ENCODE measurements around the gene MRM3.
"Not testable (repeated sequence)": the region's sequence is repeated elsewhere in the genome, so short reads cannot be mapped to it uniquely, and the experiment has no call there.

Gene MRM3

DNA sequence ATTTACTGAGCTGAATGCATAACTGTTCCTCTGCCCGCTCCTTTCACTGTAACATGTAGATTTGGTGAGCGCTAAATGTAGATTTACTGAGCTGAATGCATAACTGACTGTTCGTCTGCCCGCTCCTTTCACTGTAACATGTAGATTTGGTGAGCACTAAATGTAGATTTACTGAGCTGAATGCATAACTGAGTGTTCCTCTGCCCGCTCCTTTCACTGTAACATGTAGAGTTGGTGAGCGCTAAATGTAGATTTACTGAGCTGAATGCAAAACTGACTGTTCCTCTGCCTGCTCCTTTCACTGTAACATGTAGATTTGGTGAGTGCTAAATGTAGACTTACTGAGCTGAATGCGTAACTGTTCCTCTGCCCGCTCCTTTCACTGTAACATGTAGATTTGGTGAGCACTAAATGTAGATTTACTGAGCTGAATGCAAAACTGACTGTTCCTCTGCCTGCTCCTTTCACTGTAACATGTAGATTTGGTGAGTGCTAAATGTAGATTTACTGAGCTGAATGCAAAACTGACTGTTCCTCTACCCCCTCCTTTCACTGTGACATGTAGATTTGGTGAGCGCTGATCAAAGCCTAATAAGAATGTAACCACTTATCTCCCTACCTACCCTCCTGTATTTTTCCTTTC lies 26.7 kb upstream of the MRM3 start:
- not testable (repeated sequence) for DNase-seq

DNA sequence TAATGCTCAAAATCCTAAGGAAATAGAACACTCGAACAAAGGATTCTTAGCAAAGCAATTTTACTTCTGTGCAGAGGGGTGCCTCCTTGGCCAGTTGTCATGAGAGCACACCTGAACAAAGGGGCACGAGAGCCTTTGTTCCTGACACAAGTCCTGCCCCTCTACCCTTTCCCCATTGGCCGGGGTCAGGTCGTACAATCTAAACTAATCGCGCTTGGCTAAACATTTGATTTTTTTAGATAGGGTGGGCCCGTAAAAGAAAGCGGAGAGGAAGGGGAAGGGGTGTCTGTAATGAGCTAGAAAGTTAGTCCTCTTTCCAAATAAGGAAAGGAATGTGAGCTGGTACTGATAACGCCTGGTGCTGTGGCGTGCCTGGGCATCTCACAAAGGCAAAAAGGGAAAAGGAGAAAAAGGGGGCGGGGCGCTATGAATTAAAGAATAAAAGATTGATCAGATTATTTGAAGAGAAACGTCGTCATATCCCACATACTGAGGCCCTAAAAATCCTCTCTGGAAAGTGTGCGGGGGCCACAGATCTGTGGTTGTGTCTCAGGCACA lies 26.1 kb upstream of the MRM3 start:
- DNase-seq, result not testable (repeated sequence)

DNA sequence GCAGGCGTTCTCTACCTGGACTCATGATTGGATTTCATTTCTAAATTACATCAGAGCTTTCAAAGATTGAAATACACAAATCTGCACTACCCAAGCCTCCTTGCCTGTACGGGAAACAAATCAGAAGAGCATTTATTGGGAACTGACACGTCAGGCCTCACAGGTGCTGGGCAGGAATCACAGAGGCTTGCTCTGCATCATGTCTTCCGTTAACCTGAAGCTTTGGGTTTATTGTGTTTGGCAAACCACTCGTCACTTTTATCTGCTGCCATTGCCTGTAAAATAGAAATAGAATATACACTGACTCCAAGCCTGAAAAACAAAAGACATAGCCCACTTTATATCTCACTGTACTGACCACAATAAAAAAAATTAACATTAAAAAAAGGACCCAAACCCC lies 22.2 kb upstream of the MRM3 start:
- no peak for DNase-seq

DNA sequence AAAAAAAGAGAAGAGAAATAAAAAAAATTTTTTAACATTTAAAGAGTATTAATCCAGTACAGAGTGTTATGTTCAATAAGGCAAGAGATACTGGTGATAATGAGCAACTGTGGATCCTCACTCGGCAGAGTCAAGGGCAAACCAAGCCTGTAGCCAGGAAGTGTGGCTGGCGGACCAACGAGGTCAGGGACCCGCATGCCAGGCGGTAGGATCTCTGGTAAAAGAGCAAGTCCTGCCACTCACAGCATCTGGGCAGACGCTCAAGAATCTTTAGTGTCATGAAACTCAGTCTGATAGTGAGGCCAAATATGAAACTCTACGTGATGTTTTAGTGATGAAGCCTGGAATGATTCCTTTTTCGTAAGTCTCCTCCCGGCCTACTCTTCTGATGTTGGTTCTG lies 21.8 kb upstream of the MRM3 start:
- no peak for DNase-seq

- DNase-seq, result no peak
Observed at GRCh38 chr17:767076-767475, 15.1 kb upstream of the MRM3 start.

DNA sequence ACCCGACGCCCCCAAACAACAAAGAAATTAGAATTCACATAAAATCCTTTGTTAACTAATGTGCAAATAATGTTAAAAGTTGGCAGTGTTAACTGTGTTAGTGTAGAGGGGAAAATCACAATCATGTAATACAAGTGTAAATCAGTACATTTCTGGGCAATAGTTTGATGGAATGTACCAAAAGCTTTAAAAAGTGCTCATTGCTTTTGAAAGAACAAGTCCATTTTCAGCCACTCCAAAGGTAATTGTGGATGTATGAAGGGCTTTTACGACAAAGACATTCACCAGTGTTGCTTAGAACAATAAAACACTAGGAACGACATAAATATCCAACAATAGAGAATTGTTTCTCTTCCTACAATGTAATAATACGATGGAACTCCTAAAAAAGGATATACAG lies 9.1 kb upstream of the MRM3 start:
- no peak for DNase-seq

DNA sequence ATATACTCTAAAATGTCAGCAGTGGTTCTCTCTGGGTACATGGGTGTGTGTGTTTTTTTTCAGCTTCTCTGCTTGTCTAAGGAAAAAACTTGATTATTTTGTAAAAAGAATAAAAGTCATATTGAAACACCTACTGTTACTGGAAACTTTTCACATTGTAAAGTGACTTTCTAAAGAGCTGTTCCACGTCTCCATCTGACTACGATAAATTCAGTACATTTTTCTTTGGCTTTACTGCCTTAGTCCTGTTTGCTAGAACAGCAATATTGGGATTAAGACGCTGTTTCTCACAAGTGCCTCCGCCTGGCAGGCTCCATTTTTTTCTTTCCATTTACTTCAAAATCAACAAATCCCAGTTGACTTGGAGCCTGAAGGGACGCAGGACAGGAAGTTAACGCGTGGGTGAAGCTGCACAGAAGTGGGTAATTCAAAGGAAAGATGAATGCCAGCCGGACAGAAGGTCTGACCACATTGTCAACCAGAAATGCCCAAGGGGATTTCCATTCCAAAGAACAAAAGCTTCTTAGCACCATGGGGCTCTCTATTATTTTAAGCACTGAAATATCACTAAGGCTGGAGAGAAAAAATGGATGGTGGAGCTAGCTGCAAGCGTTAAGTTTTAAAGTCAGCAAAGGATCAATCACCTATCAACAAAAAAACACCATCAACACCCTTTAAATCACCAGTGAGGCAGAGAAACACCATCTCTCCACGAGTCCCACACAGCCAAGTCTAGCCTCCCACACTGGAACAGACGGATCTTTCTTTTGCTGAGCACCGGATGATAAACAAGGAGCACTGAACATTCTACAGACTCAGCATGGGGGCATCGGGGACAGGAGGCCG lies 8.5 kb upstream of the MRM3 start:
- DNase-seq, result no peak

- DNase-seq, result no peak
Observed at GRCh38 chr17:774313-774584, 7.9 kb upstream of the MRM3 start.

DNA sequence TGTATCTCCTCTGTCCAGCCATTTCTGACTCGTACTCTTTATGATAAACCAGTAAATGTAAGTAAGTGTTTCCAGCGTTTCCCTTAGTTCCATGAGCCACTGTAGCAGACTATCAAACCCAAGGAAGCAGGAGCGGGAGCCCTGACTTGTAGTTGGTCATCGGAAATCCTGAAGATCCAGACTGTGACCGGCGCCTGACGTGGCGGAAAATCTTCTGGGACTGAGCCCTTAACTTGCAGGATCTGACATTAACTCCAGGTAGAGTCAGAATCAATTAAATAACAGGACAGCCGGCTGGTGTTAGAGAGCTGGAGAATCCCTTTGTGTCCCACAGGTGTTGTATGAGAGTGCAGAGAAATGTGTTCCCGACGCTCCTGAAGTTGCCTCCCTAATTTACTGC lies 4.1 kb upstream of the MRM3 start:
- no peak for DNase-seq

- DNase-seq, result no peak
Observed at GRCh38 chr17:784143-784542, 2.0 kb downstream of the MRM3 start.

- DNase-seq, result not testable (repeated sequence)
Observed at GRCh38 chr17:785901-786300, 3.7 kb downstream of the MRM3 start.

- DNase-seq, result no peak
Observed at GRCh38 chr17:787641-788221, 5.6 kb downstream of the MRM3 start.

GRCh38 chr17:788551-788950 lies 6.4 kb downstream of the MRM3 start:
- no peak for DNase-seq

DNA sequence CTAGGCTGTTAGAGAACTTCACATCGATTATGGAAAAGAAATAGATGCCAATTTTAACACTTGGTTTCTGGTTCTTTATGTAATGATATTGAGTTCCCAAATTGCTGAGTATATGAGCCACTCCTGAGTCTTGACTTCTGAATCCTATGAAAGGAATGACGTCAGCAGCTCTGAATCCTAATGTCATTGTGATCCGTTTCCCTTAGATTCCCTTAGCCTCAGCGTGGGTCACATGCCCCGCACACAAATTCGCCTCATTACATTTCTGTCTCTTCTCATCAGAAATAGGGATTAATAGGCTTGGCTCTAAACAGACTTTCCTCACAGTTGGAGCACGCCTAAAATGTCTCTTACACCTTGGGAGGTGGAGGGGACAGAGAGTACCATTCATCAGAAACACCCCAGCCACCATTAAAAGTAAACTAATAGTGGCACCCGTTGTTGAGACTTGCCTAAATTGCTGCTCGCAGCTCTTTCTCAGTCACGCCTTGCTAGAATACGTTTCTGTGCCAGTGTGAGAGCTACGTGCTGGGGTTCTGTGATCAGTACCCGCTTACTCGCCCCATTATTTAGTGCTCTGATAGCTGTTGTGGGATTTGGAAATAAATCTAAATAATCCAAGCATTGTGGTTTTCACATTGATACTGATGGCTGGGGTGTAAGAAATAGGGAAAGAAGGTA lies 7.1 kb downstream of the MRM3 start:
- no peak for DNase-seq

DNA sequence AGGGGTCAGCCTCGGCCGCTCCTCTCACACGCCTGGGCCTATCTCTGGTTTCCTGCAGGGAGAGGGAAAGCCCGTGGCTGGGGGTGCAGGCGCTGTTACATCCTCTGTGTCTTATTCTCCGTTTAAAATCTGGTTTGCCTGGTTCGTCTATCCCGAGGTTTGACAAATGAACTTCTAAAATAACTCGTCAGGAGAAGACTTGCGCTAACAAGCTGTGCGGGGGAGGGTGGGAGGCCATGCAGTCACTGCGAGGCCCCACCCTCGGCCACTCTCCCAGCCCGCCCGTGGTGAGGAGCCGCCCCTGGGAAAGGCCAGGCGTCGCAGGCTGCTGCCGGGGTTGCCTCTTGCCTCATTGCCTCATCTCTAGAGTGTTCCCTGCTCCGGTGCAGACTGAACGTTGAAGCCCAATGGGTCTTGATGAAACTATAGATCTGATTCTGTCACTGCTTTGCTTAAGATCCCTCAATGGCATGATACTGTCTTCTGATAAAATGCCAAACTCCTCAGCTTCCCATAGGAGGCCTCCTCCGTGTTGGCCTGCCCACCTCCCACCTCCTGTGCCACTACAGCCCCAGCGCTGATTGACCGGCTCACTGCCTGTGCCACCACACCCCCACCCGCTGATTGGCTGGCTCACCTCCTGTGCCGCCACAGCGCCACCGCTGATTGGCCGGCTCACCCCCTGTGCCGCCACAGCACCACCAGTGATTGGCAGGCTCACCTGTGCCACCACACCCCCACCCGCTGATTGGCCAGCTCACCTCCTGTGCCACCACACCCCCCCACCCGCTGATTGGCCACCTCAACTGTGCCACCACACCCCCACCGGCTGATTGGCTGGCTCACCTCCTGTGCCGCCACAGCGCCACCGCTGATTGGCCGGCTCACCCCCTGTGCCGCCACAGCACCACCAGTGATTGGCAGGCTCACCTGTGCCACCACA lies 8.0 kb downstream of the MRM3 start:
- not testable (repeated sequence) for DNase-seq

DNA sequence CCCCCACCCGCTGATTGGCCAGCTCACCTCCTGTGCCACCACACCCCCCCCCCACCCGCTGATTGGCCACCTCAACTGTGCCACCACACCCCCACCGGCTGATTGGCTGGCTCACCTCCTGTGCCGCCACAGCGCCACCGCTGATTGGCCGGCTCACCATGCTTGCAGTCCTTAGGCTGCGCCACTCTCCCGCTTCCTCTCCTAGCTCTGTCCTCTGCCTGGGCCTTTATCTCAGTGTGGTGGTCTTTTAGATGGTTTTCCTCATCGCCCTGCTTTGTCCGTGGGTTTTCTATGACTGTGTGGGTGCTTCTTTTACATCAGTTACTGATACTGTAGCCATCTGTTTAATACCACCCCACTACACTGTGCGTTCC lies 8.7 kb downstream of the MRM3 start:
- not testable (repeated sequence) for DNase-seq

DNA sequence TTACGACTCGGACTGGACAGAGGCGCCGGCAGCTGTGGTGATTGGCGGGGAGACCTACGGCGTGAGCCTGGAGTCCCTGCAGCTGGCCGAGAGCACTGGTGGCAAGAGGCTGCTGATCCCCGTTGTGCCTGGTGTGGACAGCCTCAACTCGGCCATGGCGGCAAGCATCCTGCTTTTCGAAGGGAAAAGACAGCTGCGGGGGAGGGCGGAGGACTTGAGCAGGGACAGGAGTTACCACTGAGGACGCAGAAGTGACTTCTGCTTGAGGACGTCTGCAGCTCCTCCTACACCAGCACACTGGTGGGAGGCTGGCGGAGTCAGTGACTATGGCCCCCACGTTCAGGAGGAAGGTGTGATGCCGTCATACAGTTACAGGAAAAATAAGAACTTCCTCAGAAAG lies 9.7 kb downstream of the MRM3 start:
- no peak for DNase-seq

- DNase-seq, result no peak
Observed at GRCh38 chr17:792277-792676, 10.1 kb downstream of the MRM3 start.

DNA sequence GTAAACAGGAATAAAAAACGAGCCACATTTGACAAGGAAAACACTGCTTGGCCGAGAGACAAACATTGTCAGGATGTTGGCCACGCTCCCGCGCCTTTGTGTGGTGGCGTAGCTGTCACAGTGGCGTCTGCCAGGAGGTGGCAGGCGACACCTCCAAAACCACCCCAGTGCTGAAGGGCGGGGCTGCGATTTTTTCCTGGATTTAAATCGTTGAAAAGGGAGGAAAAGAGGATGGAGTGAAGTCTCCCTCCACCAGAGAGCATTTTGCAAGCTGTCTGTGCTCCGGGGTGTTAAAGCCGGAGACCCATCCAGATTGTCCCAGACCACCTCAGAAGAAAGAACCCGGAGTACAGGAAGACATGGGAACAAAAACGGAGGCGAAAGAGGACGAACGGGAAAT lies 12.7 kb downstream of the MRM3 start:
- DNase-seq, result peak; percentile 64

DNA sequence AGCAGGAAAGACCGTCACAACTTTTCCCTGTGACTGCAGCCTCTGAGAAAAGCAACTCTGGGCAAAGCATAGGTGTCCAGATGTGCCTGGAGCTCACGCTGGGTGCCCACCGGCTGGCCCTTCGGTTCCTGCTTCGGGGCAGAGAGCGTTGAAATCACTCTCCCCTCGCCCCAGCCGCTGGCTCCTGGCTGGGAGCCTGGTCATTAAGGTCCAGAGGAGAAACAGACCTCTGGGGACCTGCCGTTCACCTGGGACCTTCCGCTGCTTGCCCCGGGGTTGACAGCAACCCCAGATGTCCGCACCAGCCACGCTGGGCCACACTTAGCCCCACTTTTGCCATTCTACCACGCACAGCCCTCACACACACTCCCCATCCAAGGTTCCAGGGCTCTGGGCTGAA lies 13.1 kb downstream of the MRM3 start:
- no peak for DNase-seq

DNA sequence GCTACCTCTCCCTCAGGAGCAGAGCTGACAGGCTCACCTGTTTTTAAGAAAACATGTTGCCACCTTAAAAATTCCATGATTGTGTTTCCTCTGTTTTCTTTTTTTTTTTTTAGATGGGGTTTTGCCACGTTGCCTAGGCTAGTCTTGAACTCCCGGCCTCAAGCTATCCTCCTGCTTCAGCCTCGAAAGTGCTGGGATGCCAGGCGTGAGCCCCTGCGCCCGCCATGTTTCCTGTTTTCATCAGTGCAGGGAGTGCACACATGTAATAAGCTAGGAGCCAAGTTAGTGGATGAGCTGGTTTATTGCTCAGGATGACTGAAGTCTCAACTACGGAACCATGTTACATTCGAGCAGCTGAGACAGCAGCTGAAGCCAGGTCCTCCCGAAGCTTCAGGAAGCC lies 13.6 kb downstream of the MRM3 start:
- no peak for DNase-seq

- no peak for DNase-seq
Observed at GRCh38 chr17:796609-797008, 14.5 kb downstream of the MRM3 start.
